C4-2B (cell line): ENCODE measurements around the gene LDHB.
"Not testable (repeated sequence)": the region's sequence is repeated elsewhere in the genome, so short reads cannot be mapped to it uniquely, and the experiment has no call there.

Experiments used
- CTCF ChIP-seq: fragments of 450-650 bp; conservative IDR thresholded peaks from 2 replicates; pipeline ENCODE4 v1.5.1; 2017; ENCODE audit warnings: mild to moderate bottlenecking
- ZFX ChIP-seq: fragments of 450-650 bp; IDR thresholded peaks from 2 replicates; pipeline ENCODE4 v1.6.1; 2017

- not testable (repeated sequence) for TF ChIP-seq CTCF, ZFX
Measured at GRCh38 chr12:21673830-21674552, 16.3 kb upstream of the LDHB start.
